HG03575 (cell line): ENCODE data around the gene MAMSTR.

ENCODE experiments used
- ATAC-seq: cut with Tn5 transposase; IDR thresholded peaks from one replicate; pipeline ENCODE4 v1.9.1; 2021; ENCODE audit not compliant: unreplicated experiment, insufficient number of reproducible peaks, low FRiP score; ENCODE audit errors: extremely low read depth

Gene MAMSTR

DNA sequence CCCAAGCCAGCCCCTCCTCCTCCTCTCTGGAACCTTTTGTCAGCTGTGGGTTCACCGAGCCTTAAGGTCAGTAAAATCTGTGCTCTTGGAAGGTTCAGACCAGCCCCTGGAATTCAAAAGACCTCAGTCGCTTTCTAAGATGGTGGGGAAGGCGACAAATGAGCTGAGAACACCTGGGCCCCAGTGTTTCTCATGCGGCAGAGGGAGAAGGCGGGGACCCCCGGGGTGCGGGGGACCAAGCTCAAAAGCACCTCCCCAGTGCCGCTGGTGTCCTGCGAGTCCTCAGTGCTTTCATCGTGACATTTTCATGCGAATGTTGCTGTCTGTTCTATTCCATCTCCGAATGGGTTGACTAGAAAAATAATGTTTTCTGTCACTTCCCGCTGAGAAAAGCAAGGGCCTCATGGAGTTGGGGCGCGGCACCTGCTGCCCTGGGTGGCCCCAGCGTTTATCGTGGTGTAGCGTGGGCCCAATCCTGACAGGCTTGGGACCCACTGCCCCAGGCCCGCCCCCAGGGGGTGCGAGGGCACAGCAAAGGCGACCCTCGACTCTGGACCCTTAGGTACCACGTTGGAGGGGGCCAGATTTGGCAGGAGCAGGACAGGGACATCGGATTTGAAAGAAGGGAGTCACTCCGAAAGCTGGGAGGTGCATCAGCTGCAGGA lies 46.0 kb downstream of the MAMSTR start:
- ATAC-seq, result no peak

DNA sequence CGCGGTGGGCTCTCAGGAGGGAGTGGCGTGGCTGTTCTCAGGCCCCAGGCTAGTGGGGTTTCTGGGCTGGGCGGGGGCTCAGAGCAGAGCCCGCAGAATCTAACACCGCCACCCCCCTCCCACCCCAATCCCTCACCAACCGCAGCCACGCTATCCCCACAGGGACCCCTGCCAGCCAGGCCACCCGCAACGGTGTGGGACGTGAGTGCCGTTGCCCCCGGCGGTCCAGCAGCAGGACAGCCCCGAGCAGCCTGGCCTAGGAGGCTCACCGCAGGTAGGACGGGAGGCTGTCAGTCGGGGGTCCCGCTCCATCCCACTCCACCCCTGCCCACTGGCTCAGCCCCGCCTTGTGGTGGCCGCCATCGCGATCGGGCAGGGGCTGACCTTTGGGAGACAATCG lies 46.5 kb downstream of the MAMSTR start, which contains the start of gene NTN5:
Gene NTN5, minus strand, starts transcription at position 24 of the 400 bp plus-strand sequence. CDS start 2,031 bp downstream, outside the sequence.
- ATAC-seq, result no peak

DNA sequence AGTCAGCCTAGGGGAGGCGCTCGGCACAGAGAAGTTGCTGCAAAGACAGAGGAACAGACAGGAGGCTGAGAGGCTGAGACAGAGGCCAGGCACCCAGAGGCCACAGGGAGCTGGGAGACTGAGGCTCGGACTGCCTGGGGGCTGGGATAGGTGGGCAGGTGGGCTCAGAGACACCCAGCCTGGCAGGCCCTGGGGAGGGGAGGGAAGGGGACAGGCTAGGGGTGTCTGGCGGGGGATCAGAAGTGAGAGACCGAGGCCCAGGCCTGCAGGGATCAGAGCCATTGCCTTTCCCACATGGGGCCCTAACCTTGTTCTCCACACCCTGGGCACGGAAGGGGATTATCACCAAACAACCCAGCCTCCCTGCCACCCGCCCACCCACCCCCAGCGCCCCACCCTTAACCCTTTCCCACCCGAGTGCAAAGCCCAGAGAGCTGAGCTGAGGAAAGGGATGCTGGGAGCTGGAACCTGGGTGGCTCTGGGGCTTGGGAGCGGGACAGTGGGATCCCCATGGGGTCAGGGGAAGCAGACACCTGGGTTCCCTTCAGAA lies 48.0 kb downstream of the MAMSTR start:
- ATAC-seq, result no peak

DNA sequence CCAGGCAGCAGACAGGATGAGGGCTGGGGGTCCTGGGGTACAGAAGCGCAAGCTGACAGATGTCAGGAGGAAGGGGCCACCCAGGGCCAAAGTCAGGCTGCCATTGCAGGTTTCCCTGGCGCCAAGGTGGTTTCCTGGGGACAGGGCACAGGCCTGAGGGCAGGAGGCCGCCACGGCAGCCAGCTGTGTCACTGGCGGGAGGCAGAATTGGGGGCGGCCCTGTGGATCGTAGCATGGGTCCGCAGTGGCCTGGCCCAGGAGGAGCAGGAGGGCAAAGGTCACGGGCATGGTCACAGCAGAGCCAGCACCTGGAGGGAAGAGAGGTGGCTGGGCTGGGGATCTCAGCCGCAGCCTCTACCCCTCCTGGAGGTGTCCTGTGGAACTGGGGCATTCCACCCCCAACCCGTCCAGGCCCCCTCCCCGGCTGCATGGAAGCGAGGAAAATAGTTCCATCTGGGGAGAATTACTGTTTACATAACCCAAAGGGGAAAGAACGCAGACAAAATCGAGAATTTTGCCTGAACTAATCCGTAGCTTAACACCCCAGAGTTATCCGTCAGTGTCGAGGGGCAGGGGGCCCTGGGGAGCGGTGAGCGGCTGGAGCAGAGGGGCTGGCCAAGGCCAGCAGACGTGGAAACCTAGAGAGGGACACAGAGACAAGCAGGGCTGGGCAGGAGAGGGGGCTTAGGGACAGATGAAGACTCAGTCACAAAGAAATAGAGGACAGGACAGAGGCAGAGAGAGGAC lies 48.7 kb downstream of the MAMSTR start:
- ATAC-seq, result no peak

DNA sequence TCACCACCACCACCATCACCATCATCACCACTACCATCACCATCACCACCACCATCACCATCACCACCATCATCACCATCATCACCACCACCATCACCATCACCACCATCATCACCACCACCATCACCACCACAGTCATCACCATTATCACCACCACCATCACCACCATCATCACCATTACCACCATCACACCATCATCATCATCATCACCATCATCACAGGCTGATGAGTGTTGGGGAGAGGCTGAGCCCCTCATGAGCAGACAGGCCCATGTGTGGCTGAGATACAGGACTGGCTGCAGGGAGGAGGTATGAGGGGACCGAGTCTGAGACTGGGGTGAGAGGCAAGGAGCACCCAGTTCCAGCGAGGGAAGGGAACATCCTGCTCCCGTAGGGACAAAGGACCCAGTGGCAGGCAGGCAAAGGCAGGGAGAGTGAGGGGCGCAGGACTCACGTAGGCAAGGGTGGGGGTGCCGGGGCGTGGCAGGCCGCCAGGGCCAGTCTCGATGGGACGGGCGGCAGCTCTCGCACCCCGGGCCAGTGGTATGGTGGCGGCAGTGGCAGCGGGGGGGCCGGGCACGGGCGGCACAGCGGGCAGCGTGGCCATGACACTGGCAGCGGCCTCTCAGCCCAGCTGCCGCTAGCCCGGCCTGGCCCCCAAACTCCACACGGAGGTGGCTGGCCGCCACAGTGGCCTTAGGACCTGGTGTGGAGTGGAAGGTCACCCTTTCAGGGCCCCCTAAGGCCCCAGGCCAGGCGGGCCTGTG lies 49.4 kb downstream of the MAMSTR start:
- ATAC-seq, result no peak

DNA sequence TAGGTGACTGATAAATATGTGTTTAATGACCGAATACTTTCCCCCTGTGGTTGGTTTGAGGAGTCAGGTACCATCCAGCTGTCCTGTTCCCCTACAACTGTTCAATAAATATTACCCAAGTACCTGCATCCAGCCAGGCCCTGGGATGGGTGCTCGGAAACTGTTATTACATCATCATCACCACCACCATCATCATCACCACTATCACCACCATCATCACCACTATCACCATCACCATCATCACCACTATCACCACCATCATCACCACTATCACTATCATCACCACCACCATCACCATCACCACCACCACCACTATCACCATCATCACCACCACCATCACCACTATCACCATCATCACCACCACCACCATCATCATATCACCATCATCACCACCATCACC lies 50.8 kb downstream of the MAMSTR start:
- ATAC-seq, result no peak

DNA sequence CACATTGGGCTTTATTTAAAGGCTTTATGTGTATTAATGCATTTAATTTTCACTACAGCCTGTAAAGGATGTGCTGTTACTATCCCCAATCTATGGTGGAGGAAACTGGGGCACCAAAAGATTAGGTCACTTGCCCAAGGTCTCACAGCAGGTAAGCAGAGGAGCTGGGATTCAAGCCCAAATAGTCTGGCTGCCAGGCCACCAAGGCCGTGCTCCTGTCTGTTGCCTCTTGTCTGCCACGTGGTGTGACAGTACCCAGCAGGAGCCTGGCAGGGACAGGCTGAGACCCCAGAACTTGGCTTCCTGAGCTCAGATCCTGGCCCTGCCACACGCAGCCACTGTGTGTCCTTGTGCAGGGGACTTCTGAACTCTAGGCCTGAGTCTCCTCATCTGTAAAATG lies 51.2 kb downstream of the MAMSTR start:
- ATAC-seq, result no peak

DNA sequence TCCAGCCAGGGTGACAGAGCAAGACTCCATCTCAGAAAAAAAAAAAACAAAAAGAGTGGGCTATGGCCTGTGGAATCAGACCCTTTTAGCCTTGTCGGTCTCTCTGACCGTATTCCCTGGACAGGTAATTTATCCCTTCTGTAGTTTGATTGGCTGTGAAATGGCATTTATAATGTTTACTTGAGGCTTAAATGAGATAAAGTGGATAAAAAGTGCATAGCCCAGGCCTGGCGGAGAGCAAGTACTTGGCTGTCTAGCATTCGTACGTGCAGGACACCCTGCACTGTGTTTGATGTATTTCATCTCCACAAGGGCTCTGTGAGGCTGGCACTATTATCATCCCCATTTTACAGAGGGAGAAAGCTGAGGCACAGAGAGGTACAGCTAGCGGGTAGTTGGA lies 53.7 kb downstream of the MAMSTR start:
- ATAC-seq, result no peak

DNA sequence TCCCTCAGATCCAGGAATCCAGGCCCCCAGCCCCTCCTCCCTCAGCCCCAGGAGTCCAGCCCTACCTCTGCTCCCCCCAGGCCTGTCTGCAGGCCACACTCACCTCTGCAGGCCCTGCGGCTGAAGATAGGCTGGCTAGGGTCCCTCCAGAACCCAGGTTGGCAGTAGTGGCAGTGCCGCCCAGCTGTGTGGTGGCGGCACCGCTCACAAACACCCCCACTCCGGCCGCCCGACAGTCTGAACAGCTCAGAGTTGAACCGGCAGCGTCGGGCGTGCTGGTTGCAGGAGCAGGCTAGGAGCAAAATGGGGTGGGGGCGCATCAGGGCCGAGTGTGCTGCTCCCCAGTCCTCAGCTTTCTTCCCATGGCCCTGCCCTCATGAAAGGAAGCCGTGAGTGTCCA lies 55.0 kb downstream of the MAMSTR start:
- no peak for ATAC-seq

DNA sequence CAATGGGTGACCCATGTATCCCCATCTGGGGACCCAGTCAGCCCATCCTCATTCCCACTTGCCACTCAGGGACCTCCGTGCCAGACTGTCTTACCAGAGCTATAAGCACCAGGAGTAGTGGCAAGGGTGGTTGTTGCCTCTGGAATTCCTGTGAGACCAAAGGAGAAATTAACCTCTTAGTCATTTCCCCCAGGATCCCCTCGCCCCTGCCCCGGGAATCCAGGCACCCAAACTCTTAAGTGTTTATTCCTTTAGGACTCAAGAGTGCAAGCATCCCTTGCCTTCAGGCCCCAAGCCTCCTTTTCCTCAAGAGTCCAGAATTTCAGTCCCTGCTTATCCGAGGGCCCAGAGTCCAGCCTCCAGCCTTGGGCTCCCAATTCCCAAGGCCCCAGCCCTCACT lies 55.9 kb downstream of the MAMSTR start:
- ATAC-seq, result no peak
